ENCODE data around the gene GNAZ. TPM values are rescaled to one million over a fixed set of nuclear protein-coding genes. Genes with fewer than 3 reads are reported as not detected.
"Not testable (repeated sequence)": the region's sequence is repeated elsewhere in the genome, so short reads cannot be mapped to it uniquely, and the experiment has no call there.

The GNAZ gene
- total RNA-seq: 0.12 and 0.78 TPM in 2 replicates

DNA sequence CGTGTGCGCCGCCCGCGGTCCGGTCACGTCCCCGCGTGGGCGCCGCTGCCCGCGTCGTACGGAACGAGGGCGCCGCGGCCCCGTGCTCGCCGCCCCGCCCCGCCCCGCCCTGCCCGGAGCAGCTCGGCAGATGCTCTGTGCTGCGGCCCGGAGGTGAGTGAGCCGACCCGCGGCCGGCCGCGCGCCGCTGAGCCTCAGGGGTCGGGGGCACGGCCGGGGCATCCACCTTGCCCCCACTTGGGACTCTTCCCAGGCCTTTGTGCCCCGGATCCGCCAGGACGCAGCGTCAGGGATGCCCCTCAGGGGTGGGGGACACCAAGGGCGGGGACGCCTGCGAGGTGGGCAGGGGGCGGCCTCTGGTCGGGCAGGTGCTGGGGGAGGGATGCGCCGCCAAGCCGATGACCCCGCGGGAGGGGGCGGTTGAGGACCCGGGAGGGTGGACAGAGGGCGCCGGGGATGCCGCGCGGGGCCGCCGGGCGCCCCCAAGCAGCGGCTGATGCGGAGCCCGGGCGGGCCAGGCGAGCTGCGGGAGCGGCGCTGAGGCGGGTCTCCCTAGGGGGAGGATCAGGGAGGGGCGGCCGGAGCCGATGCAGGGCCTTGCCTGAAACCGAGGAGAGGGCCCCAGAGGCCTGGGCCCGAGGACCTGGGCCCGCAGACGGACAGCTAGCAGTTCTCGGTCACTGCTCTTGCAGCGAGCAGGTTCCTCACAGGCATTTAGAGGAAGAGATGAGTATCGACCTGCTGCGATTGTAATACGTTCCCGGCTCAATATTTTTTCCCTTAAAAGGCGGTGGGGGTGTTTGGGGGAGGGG lies at the start of gene GNAZ:
TSS of gene GNAZ (plus strand) at position 102 of the 812 bp plus-strand sequence. CDS start 25,177 bp downstream, outside the sequence.
- no peak for DNase-seq (ENCODE audit: extremely low read depth, low read depth, low spot score)

DNA sequence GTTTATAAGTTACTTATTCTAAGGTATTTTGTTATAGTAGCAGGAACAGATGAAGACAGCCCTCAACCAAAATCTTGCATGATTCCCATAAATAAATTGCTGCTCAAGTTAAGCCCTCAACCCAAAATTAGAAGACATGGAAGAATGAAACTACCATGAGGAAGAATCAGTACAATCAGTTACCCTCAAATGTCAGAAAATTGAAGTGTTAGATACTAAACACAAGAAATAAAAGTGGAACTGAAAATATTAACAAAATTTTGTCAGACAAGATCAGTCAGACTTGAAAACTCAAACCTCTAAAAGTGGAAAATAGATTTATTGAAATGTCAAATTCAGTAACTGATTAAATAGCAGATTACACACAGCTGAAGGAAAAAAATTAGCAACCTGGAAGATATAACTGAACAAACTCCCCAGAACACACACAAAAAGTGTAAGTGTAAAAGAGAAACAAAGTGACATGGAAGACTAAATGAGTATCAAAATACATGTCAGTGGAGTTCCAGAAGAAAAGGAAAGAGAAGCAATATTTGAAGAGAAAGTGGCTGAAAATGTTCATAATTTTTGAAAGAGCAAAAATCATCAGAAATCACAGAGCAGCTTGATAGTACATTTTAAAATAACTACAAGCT lies 49.5 kb upstream of the GNAZ start:
- no peak for DNase-seq (ENCODE audit: extremely low read depth, low read depth, low spot score)

DNA sequence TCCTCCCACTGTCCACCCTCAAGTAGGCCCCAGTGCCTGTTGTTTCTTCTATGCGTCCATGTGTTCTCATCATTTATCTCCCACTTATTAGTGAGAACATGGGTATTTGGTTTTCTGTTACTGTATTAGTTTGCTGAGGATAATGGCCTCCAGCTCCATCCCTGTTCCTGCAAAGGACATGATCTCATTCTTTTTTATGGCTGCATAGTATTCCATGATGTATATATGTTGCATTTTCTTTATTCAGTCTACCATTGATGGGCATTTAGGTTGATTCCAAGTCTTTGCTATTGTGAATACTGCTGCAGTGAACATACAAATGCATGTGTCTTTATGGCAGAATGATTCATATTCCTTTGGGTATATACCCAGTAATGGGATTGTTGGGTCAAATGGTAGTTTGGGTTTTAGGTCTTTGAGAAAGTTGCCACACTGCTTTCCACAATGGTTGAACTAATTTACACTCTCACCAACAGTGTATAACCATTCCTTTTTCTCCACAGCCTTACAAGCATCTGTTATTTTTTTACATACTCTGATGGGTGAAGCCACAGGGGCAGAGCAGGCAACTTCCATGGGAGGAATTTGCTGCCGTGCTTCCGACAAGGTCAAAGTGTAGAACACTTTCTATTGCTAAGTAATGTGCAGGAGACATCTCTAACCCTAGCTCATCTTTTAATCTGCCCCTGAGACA lies 48.5 kb upstream of the GNAZ start:
- DNase-seq (ENCODE audit: extremely low read depth, low read depth, low spot score): not testable (repeated sequence)

- no peak for DNase-seq (ENCODE audit: extremely low read depth, low read depth, low spot score)
These were observed 47.0 kb upstream of the GNAZ start for GRCh38 chr22:23023294-23023693.

DNA sequence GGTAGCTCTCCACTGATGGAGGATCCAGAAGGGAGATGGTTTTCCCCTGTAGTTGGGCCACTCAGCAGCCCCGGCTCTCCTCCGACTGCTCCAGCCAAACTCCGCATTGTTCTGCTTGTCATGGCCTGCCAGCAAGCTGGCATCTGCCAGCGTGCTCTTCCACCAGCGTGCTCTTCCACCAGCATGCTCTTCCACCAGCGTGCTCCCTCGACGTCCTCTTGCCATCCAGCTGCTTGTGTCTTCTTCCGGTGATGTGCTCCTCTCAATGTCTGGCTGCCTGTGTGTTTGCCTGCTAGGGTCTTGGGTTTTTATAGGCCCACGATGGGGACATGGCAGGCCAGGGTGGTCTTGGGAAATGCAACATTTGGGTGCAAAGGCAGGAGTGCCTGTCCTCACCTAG lies 43.5 kb upstream of the GNAZ start:
- no peak for DNase-seq (ENCODE audit: extremely low read depth, low read depth, low spot score)

GRCh38 chr22:23027849-23028248 lies 42.5 kb upstream of the GNAZ start:
- not testable (repeated sequence) for DNase-seq (ENCODE audit: extremely low read depth, low read depth, low spot score)

- no peak for DNase-seq (ENCODE audit: extremely low read depth, low read depth, low spot score)
These were observed 40.6 kb upstream of the GNAZ start for GRCh38 chr22:23029521-23030228.

- no peak for DNase-seq (ENCODE audit: extremely low read depth, low read depth, low spot score)
These were observed 38.9 kb upstream of the GNAZ start for GRCh38 chr22:23031381-23031780.

GRCh38 chr22:23031786-23032185 lies 38.5 kb upstream of the GNAZ start:
- DNase-seq (ENCODE audit: extremely low read depth, low read depth, low spot score): no peak

GRCh38 chr22:23032658-23033057 lies 37.7 kb upstream of the GNAZ start:
- DNase-seq (ENCODE audit: extremely low read depth, low read depth, low spot score): no peak

DNA sequence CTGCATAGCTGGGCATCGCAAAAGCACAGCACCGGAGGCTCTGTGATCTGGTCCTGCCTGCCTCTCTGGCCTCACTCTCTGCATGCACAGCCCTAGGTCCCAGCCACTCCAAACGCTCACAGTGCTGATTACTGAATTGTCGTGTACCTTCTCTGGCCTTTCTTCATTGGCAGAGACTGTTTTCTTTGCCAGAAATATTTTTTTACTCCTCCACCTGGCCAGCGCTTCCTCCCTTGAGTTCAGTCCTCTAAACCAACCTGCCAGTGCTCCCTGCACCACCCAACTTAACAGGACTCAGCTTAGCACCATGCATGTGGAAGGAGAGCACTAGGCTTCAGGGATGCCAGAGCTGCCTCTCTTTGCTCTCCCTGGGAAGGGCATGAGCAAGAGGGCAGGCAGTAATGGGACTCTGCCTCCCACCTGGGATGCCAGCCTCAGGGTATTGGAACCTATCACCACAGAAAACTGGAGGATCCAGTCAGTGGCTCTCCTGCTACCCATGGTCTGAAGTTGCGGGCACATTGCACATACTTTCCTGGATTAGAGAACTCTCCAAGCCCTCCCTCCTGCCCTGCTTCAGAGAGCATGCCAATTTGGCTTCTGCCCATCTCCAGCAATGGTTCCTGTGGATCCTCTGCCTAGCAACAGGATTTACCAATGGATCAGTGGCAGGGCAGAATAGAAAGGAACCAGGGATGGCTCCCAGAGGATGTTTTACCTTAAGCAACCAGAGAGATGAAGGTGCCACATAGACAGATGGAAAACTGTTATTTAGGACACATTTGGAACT lies 37.0 kb upstream of the GNAZ start:
- no peak for DNase-seq (ENCODE audit: extremely low read depth, low read depth, low spot score)

DNA sequence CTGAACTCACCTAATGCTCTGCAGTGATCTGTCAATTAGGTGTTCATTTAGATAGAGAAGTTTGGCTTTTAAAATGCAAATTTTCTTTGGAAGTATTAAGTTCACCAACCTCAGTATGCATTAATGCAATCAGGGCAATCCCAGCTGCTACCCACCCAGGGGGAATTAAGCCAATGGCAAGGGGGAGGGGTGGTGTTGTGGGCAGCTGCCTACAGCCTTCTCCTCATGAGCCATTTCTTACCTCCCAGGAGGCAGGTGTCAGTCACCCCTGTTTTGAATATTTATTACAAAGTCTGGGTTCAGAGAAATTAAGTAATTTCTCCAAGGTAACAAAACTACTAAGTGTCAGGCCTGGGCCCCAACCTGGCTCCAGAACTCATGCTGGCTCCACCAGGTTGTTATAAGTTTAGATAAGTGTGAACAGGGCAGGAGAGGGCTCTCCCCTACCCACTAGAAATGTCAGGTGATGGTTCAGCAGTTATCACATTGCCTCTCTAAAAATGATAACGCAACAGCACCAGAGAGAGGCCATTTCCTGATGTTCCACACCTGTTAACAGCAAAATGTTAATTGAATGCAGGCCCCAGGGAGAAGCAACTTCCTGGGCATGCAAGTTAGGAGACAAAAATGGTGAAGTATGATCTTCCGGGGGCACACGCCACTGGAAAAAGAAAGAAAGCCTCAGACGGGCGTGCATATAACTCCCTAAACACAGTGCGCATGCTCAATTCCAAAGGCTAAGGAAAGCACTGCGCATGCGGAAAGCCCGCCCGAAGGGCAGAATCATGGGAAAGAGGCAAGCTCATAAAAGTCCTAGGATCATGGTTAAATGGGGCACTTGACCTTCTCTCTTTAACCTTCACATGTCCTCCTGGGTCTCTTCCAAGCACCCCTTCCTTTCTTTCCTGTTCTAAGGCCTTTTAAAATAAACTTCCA lies 35.4 kb upstream of the GNAZ start:
- DNase-seq (ENCODE audit: extremely low read depth, low read depth, low spot score): no peak

GRCh38 chr22:23035557-23036277 lies 34.6 kb upstream of the GNAZ start:
- DNase-seq (ENCODE audit: extremely low read depth, low read depth, low spot score): no peak

DNA sequence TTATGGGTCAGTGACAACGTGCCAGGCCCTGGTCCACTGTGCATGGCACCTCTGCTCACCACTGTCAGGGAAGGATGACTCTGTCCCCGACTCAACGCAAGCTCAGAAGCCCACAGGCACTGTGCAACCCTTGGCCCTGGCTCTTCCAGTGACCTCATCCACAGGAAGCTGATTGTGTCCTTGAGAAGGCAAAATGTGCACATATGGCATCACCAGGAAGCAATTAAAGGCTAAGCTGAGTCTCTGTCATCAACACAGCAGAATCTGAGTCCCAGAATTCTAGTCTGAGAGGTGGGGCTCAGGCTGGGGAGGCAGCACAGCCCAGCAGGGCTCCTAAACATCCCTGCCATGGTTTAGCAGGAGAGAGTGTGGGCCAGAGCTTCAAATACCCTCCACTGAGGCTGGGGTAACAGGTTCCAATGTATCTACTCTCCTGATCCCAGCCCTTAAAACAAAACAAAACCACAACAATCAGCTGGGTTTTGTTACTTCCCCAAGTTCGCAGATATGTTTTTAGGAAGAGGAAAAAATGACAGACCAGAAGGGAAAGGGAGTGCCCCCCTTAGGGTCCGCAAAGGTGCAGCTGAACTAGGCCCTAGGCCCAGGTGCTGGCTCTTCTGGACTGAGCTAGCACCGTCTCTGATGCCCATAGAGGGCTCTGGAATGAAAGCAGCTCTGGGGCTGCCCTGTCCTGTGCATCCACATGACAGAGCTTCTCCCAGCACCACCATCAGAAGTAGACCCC lies 33.5 kb upstream of the GNAZ start:
- peak; percentile 4 for DNase-seq (ENCODE audit: extremely low read depth, low read depth, low spot score)

GRCh38 chr22:23037429-23038333 lies 32.6 kb upstream of the GNAZ start:
- no peak for DNase-seq (ENCODE audit: extremely low read depth, low read depth, low spot score)

DNA sequence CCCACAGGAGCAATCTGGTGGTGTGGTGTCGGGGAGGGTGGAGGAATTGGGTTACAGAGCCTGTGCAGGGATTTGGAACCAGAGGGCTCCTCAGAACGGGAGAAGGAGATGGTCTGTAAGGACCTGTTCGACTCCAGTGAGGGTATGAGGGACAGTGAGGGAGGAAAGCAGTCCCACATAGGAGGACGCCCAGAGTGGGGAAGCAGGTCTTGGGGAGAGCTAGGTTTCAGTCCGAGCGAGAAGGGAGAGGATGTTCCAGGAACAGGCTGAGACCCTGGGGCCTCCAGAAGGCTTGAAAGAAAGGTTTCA lies 32.0 kb upstream of the GNAZ start:
- no peak for DNase-seq (ENCODE audit: extremely low read depth, low read depth, low spot score)

- no peak for DNase-seq (ENCODE audit: extremely low read depth, low read depth, low spot score)
These were observed 31.4 kb upstream of the GNAZ start for GRCh38 chr22:23038902-23039301.

Measured in glomerular endothelial cell (primary cell).